Epithelial cell of esophagus (primary cell): ENCODE data around the gene DAZAP2.

Source experiments
- DNase-seq: peaks from one replicate; pipeline ENCODE4 v3.0.0; 2010; ENCODE audit warnings: low read depth
- H3K4me3 ChIP-seq: 2 replicates; pipeline ENCODE4 v1.5.1; 2011; ENCODE audit warnings: mild to moderate bottlenecking, low read length, control low read depth
- CTCF ChIP-seq: IDR thresholded peaks from 2 replicates; pipeline ENCODE4 v1.5.1; 2011; ENCODE audit warnings: low read depth, mild to moderate bottlenecking, low read length, control low read depth, inconsistent platforms; ENCODE audit not compliant: insufficient read depth; ENCODE audit errors: missing control alignments

The DAZAP2 gene

GRCh38 chr12:51202718-51203117 lies 35.9 kb upstream of the DAZAP2 start:
- no peak overlapping the region for H3K4me3 ChIP-seq
- no peak for TF ChIP-seq CTCF

GRCh38 chr12:51205350-51205749 lies 33.3 kb upstream of the DAZAP2 start:
- no peak overlapping the region for H3K4me3 ChIP-seq

More at GRCh38 chr12:51202718-51203117, 35.9 kb upstream of the DAZAP2 start:
- no peak for DNase-seq

GRCh38 chr12:51208016-51208660 lies 30.5 kb upstream of the DAZAP2 start:
- no peak for TF ChIP-seq CTCF
- no peak for DNase-seq
- H3K4me3 ChIP-seq, result no peak overlapping the region

More at GRCh38 chr12:51205350-51205749, 33.3 kb upstream of the DAZAP2 start:
- TF ChIP-seq CTCF, result no peak
- no peak for DNase-seq

- DNase-seq, result no peak
- TF ChIP-seq CTCF, result no peak
- H3K4me3 ChIP-seq, result no peak overlapping the region
Observed at GRCh38 chr12:51209259-51209658, 29.4 kb upstream of the DAZAP2 start.

- no peak overlapping the region for H3K4me3 ChIP-seq
- no peak for DNase-seq
- no peak for TF ChIP-seq CTCF
Observed at GRCh38 chr12:51210690-51211395, 27.8 kb upstream of the DAZAP2 start.

- no peak for DNase-seq
- H3K4me3 ChIP-seq, result no peak overlapping the region
- no peak for TF ChIP-seq CTCF
Observed at GRCh38 chr12:51214895-51215294, 23.7 kb upstream of the DAZAP2 start.
